PC-3 (cell line): ENCODE results near the gene ALDH16A1. TPM values are rescaled to one million over a fixed set of nuclear protein-coding genes. Genes with fewer than 3 reads are reported as not detected.

ENCODE experiments used
- ATAC-seq: fragments of 200-7000 bp; cut with Tn5 transposase; 2 replicates; pipeline ENCODE4 v1.9.1; 2020; ENCODE audit warnings: mild to moderate bottlenecking, moderate library complexity
- BruUV-seq: library from RNA; stranded (reverse); fragments of 400-500 nt; replicated peaks from 2 replicates; lab custom pipeline; 2021; lab: Mats Ljungman, UMichigan
- CTCF ChIA-PET: fragments of 300-600 bp; sonication (Branson Sonifier 250); formaldehyde crosslinking; loops from one replicate; lab custom pipeline; 2022; ENCODE audit warnings: antibody characterized with exemption; lab: Charles Lee
- POLR2A ChIA-PET: fragments of 300-600 bp; sonication (Branson Sonifier 250); formaldehyde crosslinking; loops from one replicate; lab custom pipeline; 2022; ENCODE audit warnings: antibody characterized with exemption; ENCODE audit not compliant: unreplicated experiment; lab: Charles Lee
- DNase-seq: peaks from one replicate; pipeline ENCODE4 v3.0.0-alpha.2; 2015
- H2AFZ ChIP-seq: fragments of 300-600 bp; sonication (generic); 2 replicates; pipeline ENCODE4 v1.6.0; 2016; ENCODE audit warnings: antibody characterized with exemption, low read length
- H3F3A ChIP-seq: fragments of 300-600 bp; sonication (generic); one replicate; pipeline ENCODE4 v1.6.0; 2017; ENCODE audit warnings: antibody characterized with exemption, low read length, control low read depth, mild to moderate bottlenecking; ENCODE audit not compliant: unreplicated experiment
- H3K27ac ChIP-seq: fragments of 300-600 bp; sonication (generic); 2 replicates; pipeline ENCODE4 v1.5.1; 2016; ENCODE audit warnings: mild to moderate bottlenecking, low read length
- H3K27me3 ChIP-seq: fragments of 300-600 bp; sonication (generic); 2 replicates; pipeline ENCODE4 v1.6.1; 2016; ENCODE audit warnings: low read length, mixed read lengths
- H3K36me3 ChIP-seq: fragments of 300-600 bp; sonication (generic); 2 replicates; pipeline ENCODE4 v1.6.1; 2016; ENCODE audit warnings: low read depth, mixed run types, low read length, mixed read lengths
- H3K4me1 ChIP-seq: fragments of 300-600 bp; sonication (generic); 2 replicates; pipeline ENCODE4 v1.5.1; 2016; ENCODE audit warnings: low read length; ENCODE audit not compliant: insufficient read depth
- H3K4me2 ChIP-seq: fragments of 300-600 bp; sonication (generic); 2 replicates; pipeline ENCODE4 v1.6.0; 2016; ENCODE audit warnings: low read length
- H3K4me3 ChIP-seq: fragments of 300-600 bp; sonication (generic); 2 replicates; pipeline ENCODE4 v1.5.1; 2016; ENCODE audit warnings: mild to moderate bottlenecking, low read length, mixed read lengths
- H3K79me2 ChIP-seq: fragments of 300-600 bp; sonication (generic); 2 replicates; pipeline ENCODE4 v1.6.1; 2017; ENCODE audit warnings: low read length, mixed read lengths
- H3K9ac ChIP-seq: fragments of 300-600 bp; sonication (generic); 2 replicates; pipeline ENCODE4 v1.6.0; 2016; ENCODE audit warnings: mild to moderate bottlenecking, low read length
- H3K9me2 ChIP-seq: fragments of 300-600 bp; sonication (generic); replicated peaks from 2 replicates; pipeline ENCODE4 v1.6.1; 2016; ENCODE audit warnings: mixed run types, low read length, mixed read lengths
- H3K9me3 ChIP-seq: fragments of 300-600 bp; sonication (generic); 2 replicates; pipeline ENCODE4 v1.6.1; 2016; ENCODE audit warnings: low read length, mixed read lengths
- H4K20me1 ChIP-seq: fragments of 300-600 bp; sonication (generic); 2 replicates; pipeline ENCODE4 v1.6.1; 2016; ENCODE audit warnings: low read length, mixed read lengths
- EZH2 ChIP-seq: fragments of 300-600 bp; sonication (generic); IDR thresholded peaks from one replicate; pipeline ENCODE4 v1.6.1; 2017; ENCODE audit warnings: antibody characterized with exemption, mild to moderate bottlenecking, low read length; ENCODE audit not compliant: unreplicated experiment
- EZH2phosphoT487 ChIP-seq: fragments of 300-600 bp; sonication (generic); IDR thresholded peaks from 2 replicates; pipeline ENCODE4 v1.6.1; 2018; ENCODE audit warnings: mild to moderate bottlenecking, antibody characterized with exemption, low read length, borderline replicate concordance
- intact Hi-C: fragments of 100-400 bp; cut with micrococcal nuclease; formaldehyde crosslinking; loops from 2 replicates; pipeline ENCODE4 v1.9.0; 2023
- total RNA-seq: library from RNA; depleted of rRNA; stranded (reverse); fragments of >200 nt; gene quantifications from 2 replicates; pipeline ENCODE4 v1.2.3, GENCODE V29; 2014
- TF ChIP-seq, protein P1 (sequence below): fragments of 300-600 bp; sonication (generic); conservative IDR thresholded peaks from 2 replicates; pipeline ENCODE4 v1.5.1; 2017; ENCODE audit warnings: antibody characterized with exemption, low read depth, mild to moderate bottlenecking, low read length

The ALDH16A1 gene
- total RNA-seq, 1 experiment from 2014 or later = not detected

DNA sequence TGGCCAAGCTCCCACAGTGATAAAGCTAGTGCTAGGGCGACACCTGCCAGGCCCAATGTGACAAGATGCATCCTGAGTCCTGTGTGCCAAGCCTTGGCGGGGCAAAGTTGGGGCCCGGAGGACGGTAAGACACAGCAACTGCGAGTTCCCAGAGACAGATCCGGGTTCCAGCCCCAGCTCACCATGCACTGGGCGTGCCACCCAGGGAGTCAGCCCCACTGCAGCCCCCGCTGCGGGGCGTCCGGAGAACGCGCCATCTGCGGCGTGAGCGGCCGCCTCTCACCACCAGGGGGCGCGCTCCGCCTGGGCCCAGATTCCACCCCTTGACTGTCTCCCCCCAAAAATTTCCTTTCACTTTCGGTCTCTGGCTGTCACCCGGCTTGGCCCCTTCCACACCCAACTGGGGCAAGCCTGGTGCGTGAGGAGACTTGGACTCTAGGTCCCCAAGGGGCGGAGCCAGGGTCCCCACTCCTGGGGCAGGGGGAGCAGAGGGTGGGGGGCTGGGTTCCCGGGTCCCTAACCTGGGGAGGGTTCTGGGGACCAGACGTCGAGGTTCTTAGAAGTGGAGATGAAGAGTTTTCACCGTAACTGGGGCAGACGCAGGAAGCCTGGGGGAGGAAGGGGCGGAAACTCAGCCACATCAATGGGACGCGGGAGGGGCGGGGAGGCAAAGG, 21.0 kb downstream of the ALDH16A1 start, which contains the start of gene FLT3LG:
Gene FLT3LG, plus strand, starts transcription at position 348 of the 674 bp plus-strand sequence. CDS start 425 bp downstream, outside the sequence.
- H3K4me3 ChIP-seq = peak within 1 kb of the TSS; percentile 82
- no TSS peak for BruUV-seq
- ChIA-PET CTCF (interaction anchor here (0.6 to 1.2 kb wide), 3 partner anchors 21 to 464 kb away, joined by 3 to 10 read pairs (median 5); no protein-coding TSS in a partner anchor), POLR2A (no interaction called here)
- intact Hi-C loops = no loop called here
- peak within 1 kb of the TSS; percentile 61 for H3K9ac ChIP-seq
- H2AFZ ChIP-seq = peak within 1 kb of the TSS; percentile 94
- no peaks in the 10 kb centered on the region for H3K79me2 ChIP-seq
- TF ChIP-seq, protein P1, sequence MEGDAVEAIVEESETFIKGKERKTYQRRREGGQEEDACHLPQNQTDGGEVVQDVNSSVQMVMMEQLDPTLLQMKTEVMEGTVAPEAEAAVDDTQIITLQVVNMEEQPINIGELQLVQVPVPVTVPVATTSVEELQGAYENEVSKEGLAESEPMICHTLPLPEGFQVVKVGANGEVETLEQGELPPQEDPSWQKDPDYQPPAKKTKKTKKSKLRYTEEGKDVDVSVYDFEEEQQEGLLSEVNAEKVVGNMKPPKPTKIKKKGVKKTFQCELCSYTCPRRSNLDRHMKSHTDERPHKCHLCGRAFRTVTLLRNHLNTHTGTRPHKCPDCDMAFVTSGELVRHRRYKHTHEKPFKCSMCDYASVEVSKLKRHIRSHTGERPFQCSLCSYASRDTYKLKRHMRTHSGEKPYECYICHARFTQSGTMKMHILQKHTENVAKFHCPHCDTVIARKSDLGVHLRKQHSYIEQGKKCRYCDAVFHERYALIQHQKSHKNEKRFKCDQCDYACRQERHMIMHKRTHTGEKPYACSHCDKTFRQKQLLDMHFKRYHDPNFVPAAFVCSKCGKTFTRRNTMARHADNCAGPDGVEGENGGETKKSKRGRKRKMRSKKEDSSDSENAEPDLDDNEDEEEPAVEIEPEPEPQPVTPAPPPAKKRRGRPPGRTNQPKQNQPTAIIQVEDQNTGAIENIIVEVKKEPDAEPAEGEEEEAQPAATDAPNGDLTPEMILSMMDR = peak; percentile 99
- no peak for TF ChIP-seq EZH2
- H3K36me3 ChIP-seq = no peaks in the 10 kb centered on the region; the same call in 1 of the 2 replicates
- no peaks in the 10 kb centered on the region for H3K9me2 ChIP-seq
- H3K27ac ChIP-seq = no peak within 1 kb of the TSS
- peak; percentile 77 for DNase-seq
- peak within 1 kb of the TSS; percentile 89 for H3K4me2 ChIP-seq
- no peaks in the 10 kb centered on the region for H4K20me1 ChIP-seq
- H3K4me1 ChIP-seq = no peaks in the 10 kb centered on the region
- H3K27me3 ChIP-seq = no peaks in the 10 kb centered on the region
- H3K9me3 ChIP-seq = no peaks in the 10 kb centered on the region
- H3F3A ChIP-seq = no peaks in the 10 kb centered on the region
- ATAC-seq = peak; percentile 80

DNA sequence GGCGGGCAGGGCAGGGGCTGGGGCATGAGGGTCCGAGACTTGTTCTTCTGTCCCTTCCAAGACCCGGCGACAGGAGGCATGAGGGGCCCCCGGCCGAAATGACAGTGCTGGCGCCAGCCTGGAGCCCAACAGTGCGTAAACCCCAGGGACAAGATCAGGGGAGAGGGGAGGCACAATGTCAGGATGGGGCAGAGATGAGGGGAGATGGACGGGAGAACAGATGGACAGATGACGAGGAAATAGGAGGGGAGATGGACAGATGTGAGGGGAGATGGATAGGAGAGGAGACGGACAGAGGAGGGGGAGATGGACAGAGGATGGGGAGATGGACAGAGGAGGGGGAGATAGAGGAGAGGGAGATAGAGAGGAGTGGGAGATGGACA, 21.5 kb downstream of the ALDH16A1 start:
- DNase-seq = no peak
- Histone ChIP-seq H3F3A (no peaks in the 10 kb centered on the region), H3K27ac (no peak overlapping the region), H3K79me2 (no peaks in the 10 kb centered on the region), H3K9me3 (no peaks in the 10 kb centered on the region), H3K27me3 (no peaks in the 10 kb centered on the region), H4K20me1 (no peaks in the 10 kb centered on the region), H3K9ac (no peak overlapping the region), H3K4me2 (peak overlapping the region; percentile 89), H3K36me3 (no peaks in the 10 kb centered on the region; the same call in 1 of the 2 replicates), H3K9me2 (no peaks in the 10 kb centered on the region), H3K4me3 (peak overlapping the region; percentile 82), H3K4me1 (no peaks in the 10 kb centered on the region), H2AFZ (peak overlapping the region; percentile 94)
- intact Hi-C loops = no loop called here
- TF ChIP-seq EZH2 = no peak
- no peak for ATAC-seq
- no TSS peak for BruUV-seq
- ChIA-PET POLR2A (no interaction called here), CTCF (interaction anchor here (1.2 kb wide), 1 partner anchor 72 kb away, joined by 5 read pairs; no protein-coding TSS in a partner anchor)

DNA sequence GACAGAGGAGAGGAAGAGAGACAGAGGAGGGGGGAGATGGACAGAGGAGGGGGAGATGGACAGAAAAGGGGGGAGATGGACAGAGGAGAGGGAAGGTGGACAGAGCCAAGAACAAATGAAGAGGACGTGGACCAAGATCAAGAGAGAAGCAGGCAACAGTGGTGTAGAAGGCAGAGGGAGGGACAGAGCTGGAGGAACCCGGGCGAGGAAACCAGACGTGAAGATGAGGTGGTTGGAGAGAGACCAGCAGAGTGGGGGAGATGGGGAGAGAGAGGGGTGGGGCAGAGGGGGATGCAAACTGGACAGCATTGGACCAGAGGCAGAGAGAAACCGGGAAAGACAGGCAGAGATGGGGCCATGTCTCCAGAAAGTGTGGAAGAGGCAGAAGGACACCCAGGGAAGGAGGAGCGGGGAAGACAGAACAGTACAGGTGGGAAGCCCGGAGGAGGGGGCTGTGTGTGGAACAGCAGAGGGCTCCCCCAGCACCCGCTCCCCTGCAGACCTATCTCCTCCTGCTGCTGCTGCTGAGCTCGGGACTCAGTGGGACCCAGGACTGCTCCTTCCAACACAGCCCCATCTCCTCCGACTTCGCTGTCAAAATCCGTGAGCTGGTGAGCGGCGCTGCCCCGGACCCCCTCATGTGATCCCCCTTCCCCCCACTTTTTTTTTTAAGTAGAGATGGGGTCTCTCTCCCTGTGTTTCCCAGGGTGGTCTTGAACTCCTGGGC, 22.3 kb downstream of the ALDH16A1 start:
- intact Hi-C loops = no loop called here
- no peak overlapping the region for H3K27ac ChIP-seq
- H3K9me2 ChIP-seq = no peaks in the 10 kb centered on the region
- no peaks in the 10 kb centered on the region for H3K79me2 ChIP-seq
- no peak for DNase-seq
- ChIA-PET POLR2A (no interaction called here), CTCF (interaction anchor here (0.6 kb wide), 1 partner anchor 84 kb away, joined by 4 read pairs; no protein-coding TSS in a partner anchor)
- H3K27me3 ChIP-seq = no peaks in the 10 kb centered on the region
- no peaks in the 10 kb centered on the region for H4K20me1 ChIP-seq
- TF ChIP-seq, protein P1 = no peak
- no peak for TF ChIP-seq EZH2
- TF ChIP-seq EZH2phosphoT487 = no peak
- ATAC-seq = no peak
- H3K4me2 ChIP-seq = no peak overlapping the region
- no peaks in the 10 kb centered on the region for H3K4me1 ChIP-seq
- no TSS peak for BruUV-seq
- H3F3A ChIP-seq = no peaks in the 10 kb centered on the region
- H3K9me3 ChIP-seq = no peaks in the 10 kb centered on the region
- H3K4me3 ChIP-seq = no peak overlapping the region
- no peaks in the 10 kb centered on the region for H3K36me3 ChIP-seq
- no peak overlapping the region for H2AFZ ChIP-seq
- no peak overlapping the region for H3K9ac ChIP-seq
